Islet precursor cell (in vitro differentiated cells): ENCODE data around the gene STK33.

Source experiments
- DNase-seq: peaks from one replicate; pipeline ENCODE4 v3.0.0-alpha.2; 2018

Gene STK33

DNA sequence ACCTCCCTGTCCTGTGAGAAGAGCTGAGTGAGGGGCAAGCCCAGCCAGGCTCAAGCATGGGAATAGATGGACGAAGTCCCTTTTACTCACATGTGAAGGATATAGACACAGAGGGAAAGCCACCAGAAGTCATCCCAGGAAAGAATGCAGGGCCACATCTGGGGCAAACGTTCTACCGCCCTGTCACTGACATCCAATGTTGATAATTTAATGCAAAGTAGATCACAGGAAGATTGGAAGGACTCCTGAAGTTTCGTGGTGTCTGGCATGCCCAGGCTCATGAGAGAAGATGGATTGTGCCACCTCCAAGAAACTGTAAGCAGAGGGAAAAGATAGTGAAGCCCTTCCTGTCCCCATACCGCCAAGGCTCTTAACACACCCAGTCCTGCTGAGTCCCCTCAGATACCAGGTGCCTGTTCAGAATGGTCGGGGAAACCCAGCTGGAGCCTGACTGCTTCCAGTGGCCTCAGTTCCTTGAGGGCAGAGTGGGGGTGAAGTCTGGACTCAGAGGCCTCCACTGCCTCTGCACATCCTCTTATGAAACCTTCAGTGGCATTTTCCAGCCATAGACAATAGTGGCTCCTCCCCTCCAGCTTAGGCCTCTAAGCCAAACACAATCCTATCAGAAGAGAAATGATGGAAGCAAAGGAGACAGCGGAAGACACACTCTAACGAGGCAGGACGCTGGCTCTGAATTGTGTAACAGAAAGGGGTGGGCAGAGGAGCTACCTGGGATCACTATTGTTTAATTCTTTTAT, 7.5 kb upstream of the STK33 start:
- DNase-seq = no peak

DNA sequence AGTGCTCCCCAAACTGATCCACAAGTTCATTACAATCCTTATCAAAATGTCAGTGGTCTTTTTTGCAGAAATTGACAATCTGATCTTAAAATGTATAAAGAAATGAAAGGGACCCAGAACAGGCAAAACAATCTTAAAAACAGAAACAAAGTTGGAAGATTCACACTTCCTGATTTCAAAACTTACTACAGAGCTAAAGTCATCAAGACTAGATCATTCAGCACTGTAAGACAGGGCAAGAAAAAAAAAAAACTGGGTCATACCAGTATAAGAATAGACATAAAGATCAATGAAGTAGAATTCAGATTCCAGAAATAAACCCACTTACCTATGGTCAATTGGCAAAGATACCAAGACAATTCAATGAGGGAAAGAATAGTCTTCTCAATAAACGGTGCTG, 4.5 kb upstream of the STK33 start:
- no peak for DNase-seq

DNA sequence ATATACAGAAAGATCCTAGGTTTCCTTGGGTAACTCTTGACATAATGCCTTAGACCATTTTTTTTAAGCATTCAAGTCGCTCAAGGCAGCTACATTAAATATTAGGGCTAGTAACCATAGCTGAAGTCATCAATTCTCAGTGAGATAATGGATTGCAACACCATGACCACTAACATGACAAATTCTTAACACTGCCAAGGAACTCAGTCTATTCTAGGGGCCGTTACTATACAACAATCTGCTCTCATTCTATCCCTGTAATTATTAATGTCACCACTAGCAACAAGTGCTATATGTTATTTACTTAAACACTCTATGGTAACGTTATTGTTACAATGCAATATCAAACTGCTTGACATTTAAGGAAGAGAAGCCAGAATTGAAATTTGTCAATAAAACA, 3.2 kb upstream of the STK33 start:
- DNase-seq = no peak

DNA sequence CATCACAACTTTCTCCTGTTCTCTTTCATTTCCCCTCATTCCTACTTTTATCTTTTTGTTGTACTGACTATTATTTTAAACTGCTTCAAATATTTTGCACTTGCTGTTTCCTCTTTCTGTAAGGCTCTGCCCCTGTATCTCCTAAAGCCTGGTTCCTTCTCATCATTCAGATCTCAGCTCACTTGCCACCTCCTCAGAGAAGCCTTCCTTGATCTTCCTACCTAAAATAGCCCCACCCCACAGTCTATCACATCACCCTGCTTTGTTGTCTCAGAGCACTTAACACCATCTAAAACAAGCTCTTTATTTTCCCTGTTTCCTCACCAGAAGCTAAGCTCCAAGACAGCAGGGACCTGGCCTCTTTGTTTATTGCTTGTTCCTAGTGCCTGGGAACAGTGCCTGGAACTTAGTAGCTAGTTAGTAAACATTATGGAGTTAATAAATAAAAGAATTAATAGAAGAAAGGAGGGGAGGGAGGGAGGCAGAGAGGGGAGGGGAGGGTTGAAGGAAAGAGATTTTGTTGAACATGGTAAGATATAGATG, 2.5 kb upstream of the STK33 start:
- DNase-seq = no peak

DNA sequence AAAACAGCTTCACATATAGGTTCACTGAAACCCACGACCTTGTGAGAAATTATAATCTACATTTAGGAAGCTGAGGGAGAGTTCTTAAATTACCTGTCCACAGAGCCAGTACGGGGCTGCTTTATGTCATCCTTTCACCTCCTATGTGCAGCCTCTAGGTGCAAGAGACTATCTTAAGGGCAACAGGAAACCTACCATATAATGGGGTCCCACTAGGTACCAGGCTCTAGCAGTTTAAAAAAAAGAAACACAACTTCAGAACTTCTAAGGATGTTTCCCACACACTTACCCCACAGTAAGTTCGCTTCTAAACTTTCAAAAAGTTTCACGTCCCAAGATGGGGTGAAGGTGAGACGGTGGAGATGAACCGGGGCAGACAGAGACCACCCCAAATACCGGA, 573 bp downstream of the STK33 start:
- DNase-seq = no peak

DNA sequence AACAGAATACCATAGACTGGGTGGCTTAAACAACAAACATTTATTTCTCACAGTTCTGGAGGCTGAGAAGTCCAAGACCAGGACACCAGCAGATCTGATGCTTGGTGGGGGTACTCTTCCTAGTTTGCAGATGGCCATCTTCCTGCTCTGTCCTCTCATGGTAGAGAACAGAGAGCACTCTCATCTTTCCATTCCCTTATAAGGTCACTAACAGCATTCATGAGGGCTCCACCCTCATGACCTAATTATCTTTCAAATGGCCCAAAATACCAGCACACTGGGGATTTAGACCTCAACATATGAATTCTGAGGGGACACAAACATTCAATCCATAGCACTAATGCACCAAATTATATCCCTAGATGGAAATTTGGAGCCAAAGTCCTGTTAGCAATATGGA, 6.1 kb downstream of the STK33 start:
- DNase-seq = no peak

DNA sequence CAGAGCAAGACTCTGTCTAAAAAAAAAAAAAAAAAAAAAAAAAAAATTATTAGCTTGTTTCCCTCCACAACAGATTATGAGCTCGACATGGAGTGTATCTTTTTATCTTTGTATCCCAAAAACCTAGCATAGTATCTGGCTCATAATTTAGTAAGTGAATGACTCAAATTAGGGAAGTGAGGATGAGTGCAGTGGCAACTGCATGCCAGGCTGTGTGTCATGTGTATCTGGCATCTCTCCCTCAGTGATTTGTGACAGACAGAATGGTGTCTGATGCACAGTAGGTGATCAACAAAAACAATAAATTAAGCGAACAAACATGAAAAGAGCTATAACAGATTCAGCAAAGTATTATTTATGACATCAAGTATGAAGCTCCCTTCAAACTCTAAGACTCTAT, 7.2 kb downstream of the STK33 start:
- DNase-seq = no peak

DNA sequence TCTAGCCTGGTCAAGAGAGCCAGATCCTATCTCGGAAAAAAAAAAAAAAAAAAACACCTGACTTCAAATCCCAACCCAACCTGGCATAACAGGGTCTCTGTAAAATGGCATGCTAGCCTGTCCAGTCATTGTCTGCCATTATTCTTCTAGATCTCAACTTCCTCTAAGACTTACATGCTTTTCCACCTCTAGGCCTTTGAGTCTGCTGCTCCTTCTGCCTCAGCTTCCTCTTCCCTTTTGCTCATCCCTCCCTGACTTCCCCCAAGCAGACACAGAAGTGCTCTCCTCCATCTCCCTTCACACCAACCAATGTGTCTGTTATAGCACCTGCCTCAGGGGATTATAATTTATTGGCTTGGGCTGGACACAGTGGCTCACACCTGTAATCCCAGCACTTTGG, 7.8 kb downstream of the STK33 start:
- DNase-seq = no peak

DNA sequence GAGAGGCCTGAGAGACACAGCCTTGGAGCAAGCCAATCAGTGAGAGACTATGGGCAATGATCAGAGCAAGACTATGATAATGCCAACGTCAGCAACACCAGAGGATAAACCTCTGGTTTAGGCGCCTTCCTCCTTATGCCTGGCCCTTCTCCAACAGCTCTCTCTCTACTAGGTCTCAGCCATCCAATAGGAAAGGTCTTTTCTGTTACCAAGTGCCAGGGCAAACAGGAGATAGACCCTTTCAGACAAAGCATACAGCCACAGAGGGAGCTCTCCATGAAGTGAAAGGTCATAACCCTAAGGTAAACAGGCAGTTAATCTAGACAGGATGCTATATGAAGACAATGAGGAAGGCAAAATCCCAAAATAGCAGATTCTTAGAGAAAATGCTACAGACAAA, 9.5 kb downstream of the STK33 start:
- DNase-seq = no peak

DNA sequence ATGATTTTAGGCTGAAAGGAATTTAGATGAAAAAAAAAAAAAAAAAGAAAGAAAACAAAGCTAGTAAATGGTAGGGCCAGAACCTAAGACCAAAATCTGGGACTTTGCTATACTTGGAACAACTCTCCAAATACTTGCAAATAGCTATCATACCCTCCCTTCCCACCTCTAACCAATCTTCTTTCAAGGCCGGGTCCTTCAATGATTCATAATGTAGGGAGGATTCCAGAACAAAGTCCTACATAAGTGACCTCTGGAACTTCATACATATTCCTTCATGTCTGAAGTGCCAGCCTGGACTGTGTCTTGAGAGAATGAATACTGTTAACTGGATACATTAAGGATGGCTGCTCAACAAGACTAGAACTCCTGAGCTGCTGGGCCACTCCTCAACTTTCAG, 9.9 kb downstream of the STK33 start:
- no peak for DNase-seq

DNA sequence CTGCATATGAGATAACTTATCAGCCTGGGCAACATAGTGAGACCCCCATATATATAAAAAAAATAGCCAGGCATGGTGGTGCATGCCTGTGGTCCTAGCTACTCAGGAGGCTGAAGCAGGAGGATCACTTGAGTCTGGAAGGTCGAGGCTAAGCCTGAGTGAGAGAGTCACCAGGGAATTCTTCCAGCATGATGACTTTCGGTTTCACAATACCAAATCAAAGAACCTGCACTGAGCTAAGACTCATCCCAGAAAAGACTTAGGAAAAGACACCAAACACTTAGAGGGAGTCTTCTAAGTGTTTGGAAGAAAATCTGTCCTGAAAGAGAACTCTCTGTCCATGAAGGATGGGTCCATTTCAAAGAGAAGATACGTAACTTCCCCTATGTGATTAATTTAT, 12.7 kb downstream of the STK33 start:
- DNase-seq = no peak

DNA sequence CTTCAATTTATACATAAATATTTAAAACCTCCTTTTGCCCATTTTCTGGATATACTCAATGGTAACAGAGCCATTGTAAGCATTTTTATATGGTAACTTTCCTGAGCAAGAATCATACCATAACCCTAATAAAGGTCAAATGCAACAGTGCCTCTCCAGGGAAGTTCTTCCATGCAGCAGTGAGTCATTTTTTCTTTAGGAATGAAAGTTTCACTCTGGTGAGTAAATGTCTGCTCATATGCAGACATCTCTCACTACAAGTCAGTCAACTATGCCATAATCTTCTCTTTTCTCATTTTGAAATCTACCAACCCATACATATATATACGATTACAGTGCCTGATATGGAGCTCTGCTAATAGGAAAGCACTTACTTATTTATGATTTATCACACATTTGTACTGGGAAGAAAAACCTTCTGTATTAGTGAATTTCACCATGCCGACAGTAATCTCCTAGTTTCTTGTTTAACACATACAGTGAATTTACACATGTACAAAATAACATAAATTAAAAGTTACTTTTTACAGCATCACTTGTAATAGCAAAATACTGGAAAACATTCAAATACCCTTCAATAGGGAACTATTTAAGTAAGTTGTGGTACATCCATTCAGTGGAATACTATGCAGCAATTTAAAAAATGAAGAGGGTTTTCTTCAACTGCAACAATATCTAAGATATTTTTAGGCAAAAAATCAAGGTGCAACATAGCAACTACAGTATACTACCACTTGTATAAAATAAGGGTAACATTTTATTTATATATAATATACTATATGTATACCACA, 16.0 kb downstream of the STK33 start:
- DNase-seq = no peak

DNA sequence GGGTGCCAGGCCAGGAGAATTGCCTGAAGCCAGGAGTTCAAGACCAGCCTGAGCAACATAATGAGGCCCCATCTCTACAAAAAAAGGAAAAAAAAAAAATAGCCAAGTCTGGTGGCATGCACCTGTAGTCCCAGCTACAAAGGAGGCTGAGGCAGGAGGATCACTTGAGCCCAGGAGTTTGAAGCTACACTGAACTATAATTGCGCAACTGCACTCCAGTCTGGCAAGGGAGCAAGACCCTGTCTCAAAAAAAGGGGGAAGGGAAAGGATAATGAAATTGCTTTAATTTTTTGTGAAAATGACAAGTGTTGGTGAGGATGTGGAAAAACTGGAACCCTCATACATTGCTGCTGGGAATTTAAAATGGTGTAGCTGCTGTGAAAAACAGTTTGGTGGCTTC, 19.2 kb downstream of the STK33 start:
- no peak for DNase-seq

DNA sequence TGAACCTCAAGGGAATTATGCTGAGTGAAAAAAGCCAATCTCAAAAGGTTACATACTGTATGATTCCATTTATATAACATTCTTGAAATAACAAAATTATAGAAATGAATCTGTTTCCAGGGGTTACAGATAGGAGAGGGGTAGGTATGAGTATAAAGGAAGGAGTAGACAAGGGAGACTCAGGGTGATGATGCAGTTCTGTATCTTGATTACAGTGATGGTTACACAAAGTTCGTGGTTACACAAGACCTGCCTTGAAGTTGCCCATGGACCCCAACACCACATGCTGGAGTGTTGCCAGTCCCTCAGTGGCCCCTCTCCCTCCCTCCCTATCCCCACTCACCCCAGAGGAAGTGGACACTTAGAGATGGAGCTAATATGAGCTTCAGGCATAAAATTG, 20.3 kb downstream of the STK33 start:
- no peak for DNase-seq

DNA sequence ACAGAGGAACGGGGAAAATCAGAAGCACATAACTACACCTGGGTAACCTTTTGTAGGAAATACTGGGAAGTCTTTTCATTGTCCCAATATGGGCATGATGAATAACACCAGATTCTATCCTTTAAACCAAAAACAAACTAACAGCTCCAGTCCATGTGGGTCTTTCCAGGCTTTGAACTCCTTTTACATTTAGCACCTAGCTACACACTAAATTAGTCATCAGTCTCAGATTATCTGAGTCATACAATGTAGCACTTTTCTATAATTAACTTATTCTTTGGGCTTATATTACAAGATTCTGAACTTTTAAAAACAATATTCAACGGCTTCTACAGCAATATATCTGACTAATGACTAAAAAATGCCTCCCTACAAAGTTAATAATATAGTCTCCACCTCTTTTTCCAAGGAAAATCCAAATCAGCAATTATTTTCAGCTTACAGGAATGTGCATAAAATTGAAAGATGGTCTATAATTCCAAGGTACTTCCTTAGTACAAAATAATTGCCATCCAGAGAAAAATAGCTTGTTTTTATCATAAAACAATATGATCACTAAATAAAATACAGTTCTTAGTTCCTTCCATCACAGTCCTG, 26.3 kb downstream of the STK33 start:
- DNase-seq = no peak

DNA sequence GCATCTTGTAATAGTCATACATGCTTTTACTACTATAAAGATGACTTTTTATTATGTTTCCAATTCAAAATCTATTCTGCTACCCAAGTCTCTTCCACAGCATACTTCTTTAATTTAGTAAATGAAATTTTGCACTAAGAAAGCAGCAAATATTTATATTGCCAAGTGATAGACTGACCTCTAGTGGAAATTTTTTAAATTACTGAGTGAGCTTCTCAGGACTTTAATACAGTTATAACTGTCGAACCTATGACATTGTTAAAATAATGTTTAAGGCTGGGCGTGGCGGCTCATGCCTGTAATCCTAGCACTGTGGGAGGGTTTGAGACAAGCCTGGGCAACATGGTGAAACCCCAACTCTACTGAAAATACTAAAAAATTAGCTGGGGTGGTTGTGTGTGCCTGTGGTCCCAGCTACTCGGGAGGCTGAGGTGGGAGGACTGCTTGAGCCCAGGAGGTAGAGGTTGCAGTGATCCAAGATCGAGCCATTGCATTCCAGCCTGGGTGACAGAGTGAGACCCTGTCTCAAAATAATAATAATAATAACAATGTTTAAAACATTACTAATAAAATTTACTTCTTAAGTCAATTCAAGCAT, 27.3 kb downstream of the STK33 start:
- no peak for DNase-seq

DNA sequence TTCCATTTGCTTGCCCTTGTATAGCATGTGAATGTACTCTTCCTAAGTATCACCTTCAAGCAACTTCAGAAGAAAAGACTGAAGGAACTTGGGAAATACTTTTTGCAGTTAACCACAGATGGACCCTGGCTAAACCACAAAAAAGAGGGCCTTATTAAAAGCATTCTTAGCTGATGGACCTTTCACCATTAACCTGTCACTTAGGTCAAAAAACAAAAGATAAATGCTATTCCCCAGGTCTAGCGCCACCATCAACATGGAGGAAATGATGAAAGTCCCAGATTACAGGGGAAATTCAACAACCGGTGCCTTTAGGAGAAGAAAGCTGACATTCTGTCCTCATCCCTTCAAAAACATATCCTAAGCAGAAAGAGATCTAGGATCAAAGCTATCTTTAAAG, 29.5 kb downstream of the STK33 start:
- DNase-seq = peak; percentile 74

DNA sequence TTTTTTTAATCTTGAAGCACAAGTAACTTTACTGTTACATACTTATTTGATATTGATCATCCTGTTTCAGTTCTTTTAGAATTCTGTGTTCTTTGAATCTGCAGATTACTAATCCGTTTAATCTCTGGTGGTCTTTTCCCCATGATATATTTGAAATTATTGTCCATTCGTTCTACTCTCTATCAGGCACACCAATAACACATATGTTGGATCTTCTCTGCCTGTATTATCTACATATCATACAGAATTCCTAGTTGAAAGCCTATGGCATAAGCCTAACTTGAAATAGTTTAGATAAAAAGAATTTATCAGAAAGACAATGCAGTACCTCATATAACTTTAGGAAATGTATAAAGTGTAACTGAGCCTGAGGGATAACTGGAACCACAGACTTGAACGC, 32.6 kb downstream of the STK33 start:
- no peak for DNase-seq

DNA sequence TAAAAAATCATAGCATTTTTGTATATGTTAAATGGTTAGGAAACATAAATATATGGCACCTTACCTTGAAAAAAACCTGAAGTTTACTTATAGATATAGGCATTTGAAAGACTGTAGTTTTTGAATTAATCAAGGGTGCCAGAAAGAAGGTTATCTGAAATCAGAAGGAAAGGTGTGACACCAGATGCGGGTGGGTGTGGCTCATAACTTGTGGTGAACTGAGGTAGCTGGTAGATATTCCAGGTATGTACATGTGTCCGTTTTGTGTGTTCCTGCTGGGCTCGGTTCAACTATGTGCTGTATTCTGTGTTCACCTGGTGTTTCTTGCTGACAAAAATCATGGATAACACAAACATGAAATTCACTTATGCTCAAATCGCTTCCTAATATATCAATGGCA, 35.6 kb downstream of the STK33 start:
- no peak for DNase-seq

DNA sequence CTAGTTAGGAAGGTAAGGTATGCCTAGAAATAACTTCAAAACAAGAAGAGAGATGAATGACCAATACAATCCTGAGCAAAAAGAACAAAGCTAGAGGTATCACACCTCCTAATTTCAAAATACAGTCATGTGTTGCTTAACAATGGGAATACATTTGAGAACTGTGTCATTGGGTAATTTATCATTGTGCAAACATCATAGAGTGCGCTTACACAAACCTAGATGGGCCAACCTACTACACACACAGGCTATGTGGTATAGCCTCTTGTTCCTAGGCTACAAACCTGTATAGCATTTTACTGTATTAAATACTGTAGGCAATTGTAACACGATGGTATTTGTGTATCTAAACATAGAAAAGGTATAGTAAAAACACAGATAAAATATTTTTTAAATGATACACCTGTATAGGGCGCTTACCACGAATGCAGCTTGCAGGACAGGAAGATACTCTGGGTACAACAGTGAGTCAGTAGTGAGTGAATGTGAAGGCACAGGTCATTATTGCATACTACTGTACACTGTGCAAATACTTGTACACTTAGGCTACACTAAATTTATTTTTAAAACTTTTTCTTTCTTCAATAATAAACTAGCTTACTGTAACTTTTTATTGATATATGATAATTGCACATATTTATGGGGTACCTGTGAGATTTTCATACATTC, 48.2 kb downstream of the STK33 start:
- DNase-seq = no peak

DNA sequence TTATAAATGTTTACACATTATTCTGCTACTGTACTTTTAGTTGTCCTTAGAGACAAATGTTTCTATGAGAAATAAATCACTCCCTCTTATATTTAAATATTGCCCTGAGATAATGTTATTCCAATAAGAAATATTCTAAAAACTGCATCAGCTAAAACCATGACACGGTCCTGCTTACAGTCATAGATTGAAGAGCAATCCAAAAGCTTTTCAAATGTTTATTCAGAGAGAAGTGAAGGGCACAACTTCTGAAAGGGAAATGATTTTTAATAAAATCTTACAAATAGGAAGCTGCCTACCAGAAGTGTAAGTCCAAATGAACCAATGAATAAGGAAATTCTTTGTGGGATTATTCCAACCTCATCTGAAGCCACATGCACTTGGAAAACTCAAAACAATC, 49.2 kb downstream of the STK33 start:
- no peak for DNase-seq

DNA sequence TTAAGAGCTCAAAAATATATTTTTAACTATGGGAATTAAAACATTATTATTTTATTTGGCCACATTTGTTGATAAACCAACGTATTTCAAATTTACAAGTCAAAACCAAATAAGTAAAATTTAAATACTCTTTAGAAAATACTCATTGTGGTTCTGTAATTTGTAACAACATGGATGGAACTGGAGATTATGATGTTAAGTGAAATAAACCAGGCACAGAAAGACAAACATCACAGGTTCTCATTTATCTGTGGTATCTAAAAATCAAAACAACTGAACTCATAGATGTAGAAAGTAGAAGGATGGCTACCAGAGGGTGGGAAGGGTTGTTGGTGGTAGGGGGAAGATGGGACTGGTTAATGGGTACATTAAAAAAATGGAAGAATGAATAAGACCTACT, 50.8 kb downstream of the STK33 start:
- no peak for DNase-seq

DNA sequence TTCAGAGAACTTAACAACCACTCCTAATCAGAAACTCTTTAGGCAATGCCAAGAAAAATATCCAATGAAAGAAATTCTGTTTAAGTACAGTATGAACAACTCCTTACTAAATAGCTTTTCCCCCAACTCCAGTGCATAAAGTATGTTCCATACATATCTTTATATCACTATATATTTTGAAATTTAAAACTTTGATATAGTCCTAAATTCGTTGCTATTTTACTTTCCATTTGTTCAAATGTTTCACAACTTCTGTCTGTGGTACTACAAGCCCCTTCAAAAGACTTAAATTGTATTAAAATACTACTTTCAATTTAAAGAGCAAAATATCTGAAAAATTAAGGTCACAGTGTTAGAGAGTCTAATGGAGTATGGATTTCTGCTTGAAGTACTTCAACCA, 52.6 kb downstream of the STK33 start:
- no peak for DNase-seq
